GM18870 (cell line): ENCODE results near the gene ZNF783.
"Not testable (repeated sequence)": the region's sequence is repeated elsewhere in the genome, so short reads cannot be mapped to it uniquely, and the experiment has no call there.

Experiments
- ATAC-seq: cut with Tn5 transposase; IDR thresholded peaks from one replicate; pipeline ENCODE4 v1.9.1; 2021; ENCODE audit warnings: moderate library complexity; ENCODE audit not compliant: unreplicated experiment

Gene ZNF783

DNA sequence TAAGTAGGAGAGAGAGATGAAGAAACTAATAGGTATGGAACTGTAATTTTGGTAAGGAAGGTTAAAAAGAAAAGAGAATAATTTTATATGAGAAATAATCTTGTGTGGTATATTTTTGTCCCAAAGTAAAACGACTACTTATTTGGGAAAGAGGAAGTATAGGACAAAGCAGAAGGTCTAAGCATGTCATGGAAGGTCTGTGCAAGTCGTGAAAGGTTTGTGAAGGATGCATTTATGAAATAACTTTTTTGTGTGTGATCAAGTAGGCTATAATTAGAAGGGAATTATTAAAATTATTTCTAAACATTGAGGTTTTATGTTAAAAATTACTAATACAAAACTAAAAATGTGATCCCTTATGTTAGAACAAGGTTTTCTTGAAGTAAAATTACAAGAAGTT, 63.3 kb downstream of the ZNF783 start:
- no peak for ATAC-seq

GRCh38 chr7:149329265-149329664, 67.3 kb downstream of the ZNF783 start:
- no peak for ATAC-seq

- ATAC-seq = no peak
Measured at GRCh38 chr7:149329766-149330334, 67.9 kb downstream of the ZNF783 start.

DNA sequence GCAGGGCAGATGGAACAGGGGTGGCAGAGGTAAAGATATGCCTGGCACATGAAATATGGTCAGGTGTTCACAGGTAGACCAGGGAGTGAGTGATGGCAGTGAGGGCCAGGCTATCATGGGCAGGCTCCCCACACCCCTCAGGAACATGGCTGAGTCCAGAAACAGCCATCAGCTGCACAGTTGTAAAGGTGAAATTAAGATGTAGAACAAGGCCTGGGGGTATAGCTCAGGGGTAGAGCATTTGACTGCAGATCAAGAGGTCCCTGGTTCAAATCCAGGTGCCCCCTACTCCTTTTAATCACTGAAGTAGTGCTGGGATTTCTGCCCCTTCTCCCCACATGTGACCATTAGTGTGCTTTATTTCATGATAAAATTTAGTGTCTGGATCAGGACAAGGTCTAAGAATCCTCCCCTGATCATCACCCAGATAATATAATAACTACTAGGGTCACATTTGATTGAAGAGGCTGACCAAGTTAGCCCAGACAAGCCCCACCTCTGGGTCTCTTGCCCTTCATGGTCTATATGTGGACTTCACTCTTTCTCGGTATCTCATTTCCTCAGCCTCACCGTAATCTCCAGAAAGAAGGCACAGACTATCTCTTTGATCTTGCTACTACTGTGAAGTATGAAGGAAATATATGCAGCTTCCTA, 69.0 kb downstream of the ZNF783 start:
- no peak for ATAC-seq

DNA sequence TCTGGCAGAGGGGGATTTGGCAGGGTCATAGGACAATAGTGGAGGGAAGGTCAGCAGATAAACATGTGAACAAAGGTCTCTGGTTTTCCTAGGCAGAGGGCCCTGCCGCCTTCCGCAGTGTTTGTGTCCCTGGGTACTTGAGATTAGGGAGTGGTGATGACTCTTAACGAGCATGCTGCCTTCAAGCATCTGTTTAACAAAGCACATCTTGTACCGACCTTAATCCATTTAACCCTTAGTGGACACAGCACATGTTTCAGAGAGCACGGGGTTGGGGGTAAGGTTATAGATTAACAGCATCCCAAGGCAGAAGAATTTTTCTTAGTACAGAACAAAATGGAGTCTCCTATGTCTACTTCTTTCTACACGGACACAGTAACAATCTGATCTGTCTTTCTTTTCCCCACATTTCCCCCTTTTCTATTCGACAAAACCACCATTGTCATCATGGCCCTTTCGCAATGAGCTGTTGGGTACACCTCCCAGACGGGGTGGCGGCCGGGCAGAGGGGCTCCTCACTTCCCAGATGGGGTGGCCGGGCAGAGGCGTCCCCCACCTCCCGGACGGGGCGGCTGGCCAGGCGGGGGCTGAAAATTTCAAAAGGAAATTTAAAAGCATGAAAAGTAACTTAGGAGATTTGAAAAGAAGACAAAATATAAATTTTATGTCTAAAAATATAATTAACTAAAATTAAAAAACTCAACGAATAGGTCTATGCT, 70.8 kb downstream of the ZNF783 start:
- ATAC-seq = not testable (repeated sequence)

- no peak for ATAC-seq
Measured at GRCh38 chr7:149333321-149333717, 71.3 kb downstream of the ZNF783 start.

GRCh38 chr7:149334219-149334618, 72.2 kb downstream of the ZNF783 start:
- ATAC-seq = no peak
